Psoas muscle (tissue), 8 donors: ENCODE data around the gene GGA3. TPM values are rescaled to one million over a fixed set of nuclear protein-coding genes. Genes with fewer than 3 reads are reported as not detected.

Experiments used
- ATAC-seq, 4 donors: fragments of 200-7000 bp; cut with Tn5 transposase; one replicate each; pipeline ENCODE4 v1.9.1; 2020; ENCODE audit warnings: moderate library complexity in 3 of 4, mild to moderate bottlenecking in 2 of 4
- DNase-seq, 2 donors: peaks; one replicate each; pipeline ENCODE4 v3.0.0-alpha.2; 2020
- H3K27ac ChIP-seq: fragments of 200-600 bp; one replicate; pipeline ENCODE4 v1.8.0; 2022
- H3K27me3 ChIP-seq, 3 donors: fragments of 200-600 bp in 1 of 3; one replicate each; pipeline versions ENCODE4 v1.6.1 to v1.8.0; 2013 to 2022; ENCODE audit warnings: low read length in 2 of 3, mild to moderate bottlenecking in 2 of 3, moderate library complexity in 1 of 3; ENCODE audit not compliant: insufficient read depth in 3 of 3
- H3K36me3 ChIP-seq, 2 donors: fragments of 200-600 bp in 1 of 2; one replicate each; pipeline versions ENCODE4 v1.6.1 to v1.8.0; 2013 to 2022; ENCODE audit warnings: low read depth in 1 of 2, mild to moderate bottlenecking in 1 of 2, moderate library complexity in 1 of 2; ENCODE audit not compliant: insufficient read depth in 1 of 2
- H3K4me1 ChIP-seq: fragments of 200-600 bp; one replicate; pipeline ENCODE4 v1.8.0; 2022
- H3K4me3 ChIP-seq: fragments of 200-600 bp; one replicate; pipeline ENCODE4 v1.8.0; 2022; ENCODE audit warnings: mild to moderate bottlenecking
- H3K9me3 ChIP-seq: fragments of 200-600 bp; one replicate; pipeline ENCODE4 v1.8.0; 2022
- CTCF ChIP-seq: fragments of 200-600 bp; IDR thresholded peaks from one replicate; pipeline ENCODE4 v1.8.0; 2022; ENCODE audit warnings: antibody characterized with exemption
- WGBS, 3 donors: extraction: QIAGEN DNeasy Blood & Tissue Kit; methylation state at CpG; one replicate each; pipeline versions ENCODE4 v1.1.6 to v1.1.7; 2013; 5-methylcytosine and 5-hydroxymethylcytosine counted together
- intact Hi-C, 2 donors: fragments of 100-400 bp; cut with DNase I; formaldehyde crosslinking; loops; one replicate each; pipeline versions ENCODE4 v1.11.0 to v1.14.2; 2022
- polyA plus RNA-seq, 3 donors: library from polyadenylated mRNA; stranded (reverse); fragments of 200-250 nt; gene quantifications; one replicate each; pipeline ENCODE4 v1.2.3, GENCODE V29; 2013
- total RNA-seq, 4 donors: library from RNA; stranded (reverse); fragmentation: NEBNext Ultra II Directional in 2 of 4; extraction: Animal tissue kit (Norgen Biotek cat#: 25700) in 2 of 4; gene quantifications; one replicate each; pipeline versions ENCODE4 v1.2.1 to v1.2.4, GENCODE V29; 2021 to 2023
- donor health status: healthy with polysubstance abuse.
- donor health status: DM: no; HTN: no; CAD: no; lungs with moderate emphysema.
- donor health status: Bipolar disorder and iron deficiency.
- donor health status: healthy.
- donor health status: DM: yes; HTN: yes; CAD: no.
- donor health status: DM: no; HTN: no; CAD: no.
- donor health status: DM: no; HTN: no; CAD: no.
- donor health status: DM: yes; HTN: yes; CAD: no.

The GGA3 gene
- total and polyA plus RNA-seq, 7 donors, result 13.8 to 40.6 (median 29.8) TPM

- intact Hi-C loops, result no loop called here
- no peaks in the 10 kb centered on the region for H3K9me3 ChIP-seq
- WGBS, 3 donors, result 59 to 69% (median 62%) methylated on average over 4 of the region's 4 CpGs
- DNase-seq (no peak), ATAC-seq (no peak)
- no peaks in the 10 kb centered on the region for H3K27me3 ChIP-seq
- no peak overlapping the region for H3K4me3 ChIP-seq
- H3K4me1 ChIP-seq, result no peaks in the 10 kb centered on the region
- TF ChIP-seq CTCF, result no peak
- no peaks in the 10 kb centered on the region for H3K36me3 ChIP-seq
- no peak overlapping the region for H3K27ac ChIP-seq
These were observed 69.8 kb downstream of the GGA3 start for GRCh38 chr17:75191584-75191983.

- no peak overlapping the region for H3K27ac ChIP-seq
- no peaks in the 10 kb centered on the region for H3K36me3 ChIP-seq
- intact Hi-C loops, result no loop called here
- no peaks in the 10 kb centered on the region for H3K9me3 ChIP-seq
- WGBS, 3 donors, result 84 to 89% (median 88%) methylated on average over 6 of the region's 6 CpGs
- no peak for TF ChIP-seq CTCF
- H3K4me1 ChIP-seq, result no peaks in the 10 kb centered on the region
- no peaks in the 10 kb centered on the region for H3K27me3 ChIP-seq
- no peak overlapping the region for H3K4me3 ChIP-seq
- DNase-seq (no peak), ATAC-seq (no peak)
These were observed 72.8 kb downstream of the GGA3 start for GRCh38 chr17:75188614-75189013.

Other genes with a start within 250 kb of the GGA3 start
- gene MRPL58, start 248.9 kb downstream of the GGA3 start, total RNA-seq, result 10 to 100 TPM; 50.4 to 70.6 (median 59.2) TPM
- 10 to 100 TPM; 64.1 to 80.6 (median 76.2) TPM for gene MRPL58, start 248.9 kb downstream of the GGA3 start, polyA plus RNA-seq
- gene ATP5PD, start 214.6 kb downstream of the GGA3 start, total RNA-seq, result 100 to 1,000 TPM; 409 to 577 (median 500) TPM
- gene ATP5PD, start 214.6 kb downstream of the GGA3 start, polyA plus RNA-seq, result 100 to 1,000 TPM; 619 to 931 (median 653) TPM
- gene KCTD2, start 214.4 kb downstream of the GGA3 start, total RNA-seq, result 10 to 100 TPM; 29.2 to 38.7 (median 35.2) TPM
- gene KCTD2, start 214.4 kb downstream of the GGA3 start, polyA plus RNA-seq, result 10 to 100 TPM; 26.9 to 71.2 (median 29.7) TPM
- 10 to 100 TPM in 1 of 4 donors, 1 to 10 TPM in 3; 5.6 to 10.7 (median 8.1) TPM for gene SLC16A5, start 173.7 kb downstream of the GGA3 start, total RNA-seq
- gene SLC16A5, start 173.7 kb downstream of the GGA3 start, polyA plus RNA-seq, result 1 to 10 TPM; 1.2 to 4.5 (median 3.8) TPM
- 1 to 10 TPM; 2.7 to 7.0 (median 3.6) TPM for gene ARMC7, start 151.6 kb downstream of the GGA3 start, total RNA-seq
- gene ARMC7, start 151.6 kb downstream of the GGA3 start, polyA plus RNA-seq, result 1 to 10 TPM; 3.3 to 6.4 (median 4.9) TPM
- gene NT5C, start 129.9 kb downstream of the GGA3 start, total RNA-seq, result 10 to 100 TPM; 16.4 to 44.2 (median 29.4) TPM
- 10 to 100 TPM; 19.7 to 84.0 (median 56.3) TPM for gene NT5C, start 129.9 kb downstream of the GGA3 start, polyA plus RNA-seq
- gene JPT1, start 107.1 kb downstream of the GGA3 start, total RNA-seq, result 100 to 1,000 TPM in 2 of 4 donors, 10 to 100 TPM in 2; 50.1 to 232 (median 85.0) TPM
- gene JPT1, start 107.1 kb downstream of the GGA3 start, polyA plus RNA-seq, result 100 to 1,000 TPM in 1 of 3 donors, 10 to 100 TPM in 2; 79.2 to 164 (median 92.6) TPM
- 100 to 1,000 TPM; 161 to 203 (median 185) TPM for gene SUMO2, start 78.6 kb downstream of the GGA3 start, total RNA-seq
- gene SUMO2, start 78.6 kb downstream of the GGA3 start, polyA plus RNA-seq, result 10 to 100 TPM; 50.1 to 60.4 (median 56.2) TPM
- 10 to 100 TPM; 19.3 to 32.9 (median 22.0) TPM for gene NUP85, start 55.9 kb downstream of the GGA3 start, total RNA-seq
- 10 to 100 TPM; 15.1 to 24.7 (median 17.1) TPM for gene NUP85, start 55.9 kb downstream of the GGA3 start, polyA plus RNA-seq
- gene MRPS7, start 273 bp upstream of the GGA3 start, total RNA-seq, result 100 to 1,000 TPM; 105 to 161 (median 131) TPM
- 100 to 1,000 TPM in 2 of 3 donors, 10 to 100 TPM in 1; 98.2 to 165 (median 122) TPM for gene MRPS7, start 273 bp upstream of the GGA3 start, polyA plus RNA-seq
- gene MIF4GD, start 9.6 kb upstream of the GGA3 start, total RNA-seq, result 10 to 100 TPM; 19.2 to 45.8 (median 37.6) TPM
- gene MIF4GD, start 9.6 kb upstream of the GGA3 start, polyA plus RNA-seq, result 10 to 100 TPM; 27.9 to 44.8 (median 32.2) TPM
- gene SLC25A19, start 27.8 kb upstream of the GGA3 start, total RNA-seq, result 10 to 100 TPM; 11.3 to 41.7 (median 16.0) TPM
- gene SLC25A19, start 27.8 kb upstream of the GGA3 start, polyA plus RNA-seq, result 10 to 100 TPM; 24.9 to 52.7 (median 34.5) TPM
- gene GRB2, start 144.1 kb upstream of the GGA3 start, total RNA-seq, result 10 to 100 TPM; 49.1 to 71.6 (median 58.1) TPM
- gene GRB2, start 144.1 kb upstream of the GGA3 start, polyA plus RNA-seq, result 10 to 100 TPM; 39.5 to 70.9 (median 66.1) TPM
- 10 to 100 TPM; 43.4 to 64.3 (median 49.6) TPM for gene TMEM94, start 195.0 kb upstream of the GGA3 start, total RNA-seq
- 10 to 100 TPM; 18.7 to 48.5 (median 29.6) TPM for gene TMEM94, start 195.0 kb upstream of the GGA3 start, polyA plus RNA-seq